HG03196 (cell line): ENCODE results near the gene ZNF107.
"Not testable (repeated sequence)": the region's sequence is repeated elsewhere in the genome, so short reads cannot be mapped to it uniquely, and the experiment has no call there.

Experiments used
- ATAC-seq: cut with Tn5 transposase; IDR thresholded peaks from one replicate; pipeline ENCODE4 v1.9.1; 2021; ENCODE audit not compliant: unreplicated experiment

Gene ZNF107

GRCh38 chr7:64729089-64729848, 63.3 kb downstream of the ZNF107 start:
- no peak for ATAC-seq

GRCh38 chr7:64733550-64734240, 67.8 kb downstream of the ZNF107 start:
- ATAC-seq, result no peak

- ATAC-seq, result no peak
Observed at GRCh38 chr7:64736575-64736974, 70.6 kb downstream of the ZNF107 start.

- ATAC-seq, result not testable (repeated sequence)
Observed at GRCh38 chr7:64738403-64738802, 72.5 kb downstream of the ZNF107 start.

DNA sequence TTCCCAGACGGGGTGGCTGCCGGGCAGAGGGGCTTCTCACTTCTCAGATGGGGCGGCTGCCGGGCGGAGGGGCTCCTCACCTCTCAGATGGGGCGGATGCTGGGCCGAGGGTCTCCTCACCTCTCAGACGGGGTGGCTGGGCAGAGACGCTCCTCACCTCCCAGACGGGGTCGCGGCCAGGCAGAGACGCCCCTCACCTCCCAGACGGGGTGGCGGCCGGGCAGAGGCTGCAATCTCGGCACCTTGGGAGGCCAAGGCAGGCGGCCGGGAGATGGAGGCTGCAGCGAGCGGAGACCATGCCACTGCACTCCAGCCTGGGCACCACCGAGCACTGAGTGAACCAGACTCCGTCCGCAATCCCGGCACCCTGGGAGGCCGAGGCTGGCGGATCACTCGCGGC, 73.0 kb downstream of the ZNF107 start:
- not testable (repeated sequence) for ATAC-seq

DNA sequence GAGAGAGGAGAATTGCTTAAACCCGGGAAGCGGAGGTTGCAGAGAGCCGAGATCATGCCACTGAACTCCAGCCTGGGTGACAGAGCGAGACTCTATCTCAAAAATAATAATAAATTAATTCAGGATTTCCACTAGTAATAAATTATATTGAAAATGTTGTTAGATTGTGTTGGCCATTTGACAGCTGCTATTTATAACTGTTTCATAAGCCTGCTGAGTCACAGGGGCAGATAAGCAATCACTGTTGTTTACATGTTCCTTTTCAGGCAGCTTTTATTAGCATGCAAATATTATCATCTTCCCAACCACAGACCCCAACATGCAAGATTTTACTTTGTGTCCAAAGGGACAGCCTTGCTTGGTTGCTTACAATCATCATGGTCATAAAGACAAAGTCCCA, 78.7 kb downstream of the ZNF107 start:
- ATAC-seq, result no peak

GRCh38 chr7:64747802-64748201, 81.9 kb downstream of the ZNF107 start:
- ATAC-seq, result no peak

- no peak for ATAC-seq
Observed at GRCh38 chr7:64753032-64753431, 87.1 kb downstream of the ZNF107 start.

DNA sequence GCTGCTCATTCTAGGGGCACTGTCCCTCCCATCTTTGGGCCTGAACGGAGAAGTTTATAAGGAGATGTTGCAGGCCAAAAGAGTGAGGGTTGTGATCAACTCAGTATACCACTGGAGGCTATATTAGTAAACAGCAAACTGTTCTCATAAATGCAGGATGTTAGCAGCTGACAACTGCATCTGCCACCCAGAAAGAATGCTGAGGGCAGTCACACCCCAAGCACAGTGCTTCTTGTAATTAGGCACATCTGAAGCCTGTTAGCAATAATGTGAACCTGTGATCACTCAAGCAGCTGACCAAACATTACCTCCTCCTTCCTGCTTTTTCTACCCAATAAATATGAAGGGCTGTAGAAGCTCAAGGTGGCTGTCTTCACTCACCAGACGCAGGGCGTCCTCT, 89.9 kb downstream of the ZNF107 start:
- no peak for ATAC-seq

DNA sequence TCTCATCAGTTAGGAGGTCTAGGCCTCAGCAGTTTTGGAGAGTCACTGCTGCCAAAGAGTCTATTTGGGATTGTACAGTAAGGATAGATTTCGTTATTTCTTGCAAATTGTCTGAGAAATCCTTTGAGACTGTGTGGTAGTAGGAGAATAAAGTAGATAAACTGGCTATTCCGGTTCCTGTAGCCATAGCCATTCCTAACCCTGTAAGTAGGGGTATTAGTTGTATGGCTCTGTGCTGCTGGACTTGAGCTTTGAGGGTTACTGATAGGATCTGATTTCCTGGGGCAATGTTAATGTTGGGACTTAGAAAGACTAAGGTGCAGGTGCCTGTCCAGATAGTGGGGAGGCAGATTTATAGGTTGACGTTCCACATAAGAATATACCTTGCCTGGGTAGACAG, 92.2 kb downstream of the ZNF107 start:
- no peak for ATAC-seq
